Tibial artery (tissue), 4 donors: ENCODE data around the gene SMCO3.

ENCODE experiments used
- DNase-seq, 2 donors: peaks; one replicate each; pipeline ENCODE4 v3.0.0-alpha.2; 2019
- H3K27ac ChIP-seq, 2 donors: fragments of 200-600 bp; sonication (generic) in 1 of 2; 1 replicate in 1 of 2; 2 replicates in 1 of 2; pipeline ENCODE4 v1.5.1; 2018 to 2019; ENCODE audit warnings: mild to moderate bottlenecking in 1 of 2
- H3K27me3 ChIP-seq, 2 donors: fragments of 200-600 bp; sonication (generic) in 1 of 2; one replicate each; pipeline versions ENCODE4 v1.5.1 to v1.6.0; 2016 to 2019
- H3K36me3 ChIP-seq, 3 donors: fragments of 200-600 bp; sonication (generic) in 2 of 3; one replicate each; pipeline ENCODE4 v1.5.1; 2016 to 2019; ENCODE audit warnings: mild to moderate bottlenecking in 2 of 3
- H3K4me1 ChIP-seq, 4 donors: fragments of 200-600 bp; sonication (generic) in 2 of 4; 1 replicate in 3 of 4; 2 replicates in 1 of 4; pipeline ENCODE4 v1.5.1; 2016 to 2019
- H3K4me3 ChIP-seq, 2 donors: fragments of 200-600 bp; sonication (generic) in 1 of 2; 1 replicate in 1 of 2; 2 replicates in 1 of 2; pipeline ENCODE4 v1.5.1; 2018 to 2019; ENCODE audit warnings: mild to moderate bottlenecking in 2 of 2
- H3K9me3 ChIP-seq, 3 donors: fragments of 200-600 bp; sonication (generic) in 1 of 3; one replicate each; pipeline ENCODE4 v1.5.1; 2016 to 2019
- intact Hi-C: fragments of 100-400 bp; cut with DNase I; formaldehyde crosslinking; loops from one replicate; pipeline ENCODE4 v1.15.0; 2023; ENCODE audit warnings: low total_unique reads
- TF ChIP-seq, protein P1 (sequence below), 2 experiments: fragments of 200-600 bp in 1 of 2; fragments of 450-650 bp in 1 of 2; IDR thresholded peaks; one replicate each; pipeline ENCODE4 v1.5.1; 2017 to 2019; ENCODE audit warnings: antibody characterized with exemption in 2 of 2, mild to moderate bottlenecking in 1 of 2, moderate library complexity in 1 of 2

Gene SMCO3

DNA sequence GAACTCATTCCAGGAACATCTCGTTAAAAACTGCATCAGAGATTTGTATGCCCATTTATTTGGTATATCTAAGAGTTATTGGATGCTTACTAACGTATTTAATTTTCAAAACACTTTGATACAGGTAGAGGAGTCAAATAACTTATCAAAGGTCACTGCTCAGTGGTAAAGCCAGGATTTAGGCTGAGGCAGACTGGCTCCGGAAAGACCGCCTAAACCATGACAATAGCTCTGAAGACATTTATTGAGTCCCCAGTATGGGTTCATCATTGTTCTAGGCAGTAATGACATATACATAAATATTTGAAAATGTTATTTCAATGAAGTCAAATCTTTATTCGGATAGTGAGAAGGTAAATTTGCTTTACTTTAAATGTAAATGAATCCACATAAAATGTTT, 41.0 kb downstream of the SMCO3 start:
- H3K27ac ChIP-seq, result no peak overlapping the region
- intact Hi-C loops, result no loop called here

DNA sequence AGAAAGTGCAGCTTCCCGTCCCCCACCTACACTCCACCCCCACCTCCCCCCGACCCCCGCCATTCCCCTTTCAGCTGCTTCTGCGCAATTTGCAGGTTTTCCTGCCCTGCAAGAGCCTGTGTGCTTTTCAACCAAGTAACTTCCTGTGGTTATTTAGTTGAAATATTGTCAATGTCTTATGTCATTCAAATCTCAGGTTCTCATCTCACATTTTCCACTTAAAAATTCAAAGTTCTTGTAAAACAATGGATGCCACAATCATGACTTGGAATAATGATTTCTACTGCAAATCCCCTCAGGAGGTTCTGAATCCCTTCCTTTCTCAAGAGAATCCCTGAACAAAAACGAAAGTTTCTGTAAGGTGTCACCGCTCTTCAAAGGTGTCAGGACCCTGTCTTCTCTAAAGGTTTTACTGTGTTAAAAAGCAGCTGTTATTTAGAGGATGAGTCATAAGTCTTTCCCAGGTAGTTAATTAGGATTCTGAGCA, 42.3 kb downstream of the SMCO3 start:
- Histone ChIP-seq H3K27ac (peak overlapping the region; percentile 96 to 97), H3K27me3 (no peaks in the 10 kb centered on the region), H3K36me3 (peaks cover 0 to 2% (median 0%) of the 10 kb centered on the region in 3 donors), H3K9me3 (no peaks in the 10 kb centered on the region), H3K4me1 (peaks cover 0 to 48% (median 13%) of the 10 kb centered on the region in 4 donors), H3K4me3 (peak overlapping the region; percentile 80 to 94)
- intact Hi-C loops, result no loop called here
- DNase-seq, result no peak
- TF ChIP-seq, protein P1, sequence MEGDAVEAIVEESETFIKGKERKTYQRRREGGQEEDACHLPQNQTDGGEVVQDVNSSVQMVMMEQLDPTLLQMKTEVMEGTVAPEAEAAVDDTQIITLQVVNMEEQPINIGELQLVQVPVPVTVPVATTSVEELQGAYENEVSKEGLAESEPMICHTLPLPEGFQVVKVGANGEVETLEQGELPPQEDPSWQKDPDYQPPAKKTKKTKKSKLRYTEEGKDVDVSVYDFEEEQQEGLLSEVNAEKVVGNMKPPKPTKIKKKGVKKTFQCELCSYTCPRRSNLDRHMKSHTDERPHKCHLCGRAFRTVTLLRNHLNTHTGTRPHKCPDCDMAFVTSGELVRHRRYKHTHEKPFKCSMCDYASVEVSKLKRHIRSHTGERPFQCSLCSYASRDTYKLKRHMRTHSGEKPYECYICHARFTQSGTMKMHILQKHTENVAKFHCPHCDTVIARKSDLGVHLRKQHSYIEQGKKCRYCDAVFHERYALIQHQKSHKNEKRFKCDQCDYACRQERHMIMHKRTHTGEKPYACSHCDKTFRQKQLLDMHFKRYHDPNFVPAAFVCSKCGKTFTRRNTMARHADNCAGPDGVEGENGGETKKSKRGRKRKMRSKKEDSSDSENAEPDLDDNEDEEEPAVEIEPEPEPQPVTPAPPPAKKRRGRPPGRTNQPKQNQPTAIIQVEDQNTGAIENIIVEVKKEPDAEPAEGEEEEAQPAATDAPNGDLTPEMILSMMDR (IDR thresholded peaks at IDR 0.05), result no peak

More for the DNA sequence above, 41.0 kb downstream of the SMCO3 start:
- Histone ChIP-seq H3K4me1 (peaks cover 0 to 53% (median 16%) of the 10 kb centered on the region in 4 donors), H3K9me3 (no peaks in the 10 kb centered on the region), H3K36me3 (no peaks in the 10 kb centered on the region), H3K4me3 (no peak overlapping the region), H3K27me3 (no peaks in the 10 kb centered on the region)
- DNase-seq, result no peak
- TF ChIP-seq, protein P1 (IDR thresholded peaks at IDR 0.05), result no peak

DNA sequence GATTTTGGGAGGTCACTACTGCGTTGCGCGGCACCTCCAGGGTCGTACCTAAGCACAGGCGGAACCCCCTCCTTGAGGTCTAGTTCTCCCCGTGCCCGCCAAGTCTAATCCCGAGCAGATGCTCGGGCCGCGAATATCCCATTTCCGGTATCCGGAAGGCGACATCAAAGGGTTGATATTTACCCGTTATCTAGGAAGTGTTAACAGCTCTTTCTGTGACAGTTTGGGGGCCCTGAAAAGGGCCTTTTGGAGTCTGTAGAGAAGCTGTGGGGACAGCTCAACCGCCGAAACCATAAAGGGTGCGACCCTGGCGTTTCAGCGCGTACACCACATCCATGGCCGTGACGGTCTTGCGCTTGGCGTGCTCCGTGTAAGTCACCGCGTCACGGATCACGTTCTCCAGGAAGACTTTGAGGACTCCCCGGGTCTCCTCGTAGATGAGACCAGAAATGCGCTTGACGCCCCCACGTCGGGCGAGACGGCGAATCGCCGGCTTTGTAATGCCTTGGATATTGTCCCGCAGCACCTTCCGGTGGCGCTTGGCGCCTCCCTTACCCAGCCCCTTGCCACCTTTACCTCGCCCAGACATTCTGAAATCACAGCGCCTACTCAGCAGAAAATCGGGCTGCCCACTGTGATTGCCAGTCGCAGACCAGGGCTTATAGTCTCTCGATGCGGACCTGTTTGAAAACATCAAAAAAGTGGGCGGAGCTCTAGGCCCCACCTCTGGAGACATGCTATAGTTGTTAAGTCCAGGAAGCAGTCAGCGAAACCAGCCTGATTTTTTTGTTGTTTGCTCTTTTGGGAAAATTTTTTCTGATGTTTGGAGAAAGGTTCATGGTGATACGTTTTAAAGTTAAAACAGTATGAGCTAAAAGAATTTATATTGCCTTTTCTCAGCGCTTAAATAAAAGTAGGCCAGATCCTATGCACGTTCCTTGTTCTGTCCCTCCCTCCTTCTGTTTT, 43.2 kb downstream of the SMCO3 start:
- H3K27me3 ChIP-seq, result no peaks in the 10 kb centered on the region
- peak overlapping the region; percentile 96 to 97 for H3K27ac ChIP-seq
- H3K4me3 ChIP-seq, result peak overlapping the region; percentile 80 to 94
- peak; percentile 98 for DNase-seq
- peaks cover 0 to 5% (median 0%) of the 10 kb centered on the region in 3 donors for H3K9me3 ChIP-seq
- intact Hi-C loops, result no loop called here
- H3K36me3 ChIP-seq, result peaks cover 0 to 11% (median 5%) of the 10 kb centered on the region in 3 donors
- peaks cover 0 to 40% (median 5%) of the 10 kb centered on the region in 4 donors for H3K4me1 ChIP-seq
- TF ChIP-seq, protein P1 (IDR thresholded peaks at IDR 0.05), result no peak

DNA sequence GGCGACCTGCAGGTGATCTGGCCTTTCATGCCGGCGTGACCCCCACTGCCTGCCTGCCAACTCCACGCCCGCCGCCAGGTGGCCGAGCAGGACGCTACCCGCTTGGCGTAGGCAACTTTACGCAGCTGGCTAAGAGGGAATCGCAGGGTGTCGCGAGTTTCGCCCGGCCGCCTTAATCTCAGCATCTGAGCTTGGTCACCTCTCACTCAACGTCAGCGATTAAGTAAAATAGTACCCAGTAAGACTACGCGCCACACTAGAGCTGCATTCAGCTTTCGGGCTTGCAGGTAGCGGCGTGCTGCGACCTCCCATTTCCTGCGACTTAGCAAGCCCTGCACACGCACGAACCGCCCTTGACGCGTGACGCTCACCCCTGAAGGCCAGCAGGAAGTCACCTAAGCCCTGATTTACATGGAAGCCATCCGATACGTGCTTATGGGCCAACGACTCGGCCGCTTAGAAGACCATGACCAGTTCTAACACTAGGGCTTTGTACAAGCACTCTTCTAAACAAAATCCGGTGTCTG, 44.0 kb downstream of the SMCO3 start:
- Histone ChIP-seq H3K27ac (peak overlapping the region; percentile 96 to 97), H3K4me1 (peaks cover 0 to 40% (median 4%) of the 10 kb centered on the region in 4 donors), H3K27me3 (no peaks in the 10 kb centered on the region), H3K4me3 (peak overlapping the region; percentile 80 to 94), H3K36me3 (peaks cover 0 to 15% (median 5%) of the 10 kb centered on the region in 3 donors), H3K9me3 (peaks cover 0 to 8% (median 0%) of the 10 kb centered on the region in 3 donors)
- intact Hi-C loops, result no loop called here
- TF ChIP-seq, protein P1 (IDR thresholded peaks at IDR 0.05), result peak; percentile 74 to 91
- peak; percentile 78 to 90 for DNase-seq

DNA sequence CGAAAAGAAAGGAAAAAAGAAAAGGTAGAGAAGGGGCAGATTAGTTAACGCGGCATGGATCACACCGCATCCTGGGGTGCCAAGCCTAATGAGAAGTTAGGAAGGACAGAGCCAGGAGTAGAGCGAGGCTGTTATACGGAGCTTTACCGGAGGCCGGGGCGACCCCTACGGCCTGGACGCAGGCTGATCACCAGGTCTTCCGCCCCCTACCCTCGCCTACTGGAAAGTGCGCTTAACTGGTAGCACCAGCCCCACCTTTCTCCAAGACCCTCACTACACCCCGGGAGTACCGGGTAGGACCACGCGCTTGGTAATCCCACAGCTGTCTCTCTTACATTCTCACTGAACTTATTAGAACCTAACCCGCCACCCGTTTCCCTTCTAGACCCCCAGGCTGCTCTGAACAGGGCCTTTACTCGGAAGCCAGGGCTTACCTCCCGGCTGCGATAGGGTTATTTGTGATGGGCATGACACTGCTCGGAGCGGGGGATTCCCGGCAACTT, 44.5 kb downstream of the SMCO3 start:
- H3K27me3 ChIP-seq, result no peaks in the 10 kb centered on the region

More for the DNA sequence above, 44.5 kb downstream of the SMCO3 start:
- Histone ChIP-seq H3K36me3 (peaks cover 0 to 15% (median 5%) of the 10 kb centered on the region in 3 donors), H3K4me1 (peaks cover 0 to 40% (median 4%) of the 10 kb centered on the region in 4 donors), H3K9me3 (peaks cover 0 to 8% (median 0%) of the 10 kb centered on the region in 3 donors), H3K27ac (peak overlapping the region; percentile 96 to 97), H3K4me3 (peak overlapping the region; percentile 80 to 94)
- intact Hi-C loops, result no loop called here
- no peak for DNase-seq
- TF ChIP-seq, protein P1 (IDR thresholded peaks at IDR 0.05), result no peak
